Measurements from ENCODE around the gene CACNA2D2. TPM values are rescaled to one million over a fixed set of nuclear protein-coding genes. Genes with fewer than 3 reads are reported as not detected.

Gene CACNA2D2
- total and polyA plus RNA-seq, 5 donors from 2014 or later = 0.24 to 1.2 (median 0.29) TPM

DNA sequence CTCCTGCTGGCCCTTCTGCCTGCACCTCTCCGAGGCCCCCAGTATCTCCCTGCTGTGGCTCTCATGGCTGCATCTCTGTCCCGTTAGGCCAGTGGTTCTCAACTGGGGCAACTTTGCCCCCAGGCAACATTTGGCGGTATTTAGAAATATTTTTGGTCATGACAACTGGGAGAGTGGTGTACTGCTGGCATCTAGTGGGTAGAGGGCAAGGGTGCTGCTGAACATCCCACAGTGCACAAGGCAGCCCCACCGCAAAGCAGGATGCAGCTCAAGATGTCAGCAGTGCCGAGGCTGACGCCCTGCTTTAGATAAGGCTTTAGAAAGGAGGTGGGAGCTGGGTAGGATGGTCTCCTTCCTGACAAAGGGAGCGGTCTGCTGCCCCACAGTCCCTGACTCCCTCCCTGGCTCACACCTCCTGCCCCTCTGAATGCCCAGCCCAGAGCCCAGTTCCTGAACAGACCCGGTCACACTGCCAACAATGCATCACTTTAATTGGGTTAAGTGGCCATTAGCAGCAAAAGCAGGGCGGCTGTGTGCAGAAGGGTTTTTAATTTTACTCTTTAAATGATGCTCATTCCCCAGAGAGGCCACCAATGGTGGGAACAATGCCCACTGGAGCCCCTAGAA lies 75.3 kb downstream of the CACNA2D2 start:
- H3K27me3 ChIP-seq (ENCODE audit: control insufficient read depth, insufficient read depth, low read length) = no peaks in the 10 kb centered on the region
- Mint-ChIP-seq H3K4me3 (no peak overlapping the region), H3K27me3 (no peaks in the 10 kb centered on the region), H3K9me3 (no peaks in the 10 kb centered on the region), H3K27ac (no peak overlapping the region), H3K36me3 (no peaks in the 10 kb centered on the region), H3K4me1 (no peaks in the 10 kb centered on the region)
- H3K9me3 ChIP-seq (ENCODE audit: control insufficient read depth in 2 of 2, low read length in 2 of 2) = no peaks in the 10 kb centered on the region
- no peak overlapping the region for H3K4me3 ChIP-seq (ENCODE audit: low read depth, low read length)
- H3K4me1 ChIP-seq (ENCODE audit: control insufficient read depth, insufficient read depth, low read length, poor library complexity, severe bottlenecking) = no peaks in the 10 kb centered on the region
- no peaks in the 10 kb centered on the region for H3K36me3 ChIP-seq (ENCODE audit: control insufficient read depth, insufficient read depth, low read length)
- ATAC-seq (ENCODE audit: low read depth in 2 of 2) (peak in 1 of 2 donors; percentile 28), DNase-seq (no peak)
- no peak overlapping the region for H3K27ac ChIP-seq (ENCODE audit: insufficient read depth, low read length, poor library complexity, severe bottlenecking)

DNA sequence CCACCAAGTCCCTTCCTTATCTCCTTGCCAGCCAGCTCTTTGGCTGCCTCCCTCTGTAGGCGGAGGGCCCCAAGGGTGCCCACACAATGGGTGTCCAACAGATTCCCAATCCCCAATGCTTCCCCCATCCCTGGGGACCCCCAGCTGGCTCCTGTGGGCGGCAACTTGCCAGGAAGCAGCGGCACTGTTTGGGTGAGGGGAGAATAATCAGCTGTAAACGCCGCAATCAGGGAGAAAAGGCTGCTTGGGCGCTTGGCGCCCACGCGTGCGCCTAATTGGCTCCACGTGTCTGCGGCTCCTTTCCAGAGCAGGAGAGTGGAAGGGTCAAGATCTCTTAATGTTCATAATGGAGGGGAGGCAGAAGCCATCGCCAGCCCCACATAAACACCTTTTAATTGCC lies 76.2 kb downstream of the CACNA2D2 start:
- H3K4me3 Mint-ChIP-seq = no peak overlapping the region
- Histone ChIP-seq H3K36me3 (ENCODE audit: control insufficient read depth, insufficient read depth, low read length) (no peaks in the 10 kb centered on the region), H3K4me3 (ENCODE audit: low read depth, low read length) (no peak overlapping the region), H3K9me3 (ENCODE audit: control insufficient read depth in 2 of 2, low read length in 2 of 2) (no peaks in the 10 kb centered on the region), H3K27ac (ENCODE audit: insufficient read depth, low read length, poor library complexity, severe bottlenecking) (no peak overlapping the region), H3K27me3 (ENCODE audit: control insufficient read depth, insufficient read depth, low read length) (no peaks in the 10 kb centered on the region), H3K4me1 (ENCODE audit: control insufficient read depth, insufficient read depth, low read length, poor library complexity, severe bottlenecking) (no peaks in the 10 kb centered on the region)
- H3K27me3 Mint-ChIP-seq = no peaks in the 10 kb centered on the region
- peaks cover 0 to 2% (median 0%) of the 10 kb centered on the region in 4 donors for H3K4me1 Mint-ChIP-seq
- no peaks in the 10 kb centered on the region for H3K36me3 Mint-ChIP-seq
- no peak for DNase-seq
- no peak for ATAC-seq (ENCODE audit: low read depth in 2 of 2)
- no peaks in the 10 kb centered on the region for H3K9me3 Mint-ChIP-seq
- no peak overlapping the region for H3K27ac Mint-ChIP-seq

DNA sequence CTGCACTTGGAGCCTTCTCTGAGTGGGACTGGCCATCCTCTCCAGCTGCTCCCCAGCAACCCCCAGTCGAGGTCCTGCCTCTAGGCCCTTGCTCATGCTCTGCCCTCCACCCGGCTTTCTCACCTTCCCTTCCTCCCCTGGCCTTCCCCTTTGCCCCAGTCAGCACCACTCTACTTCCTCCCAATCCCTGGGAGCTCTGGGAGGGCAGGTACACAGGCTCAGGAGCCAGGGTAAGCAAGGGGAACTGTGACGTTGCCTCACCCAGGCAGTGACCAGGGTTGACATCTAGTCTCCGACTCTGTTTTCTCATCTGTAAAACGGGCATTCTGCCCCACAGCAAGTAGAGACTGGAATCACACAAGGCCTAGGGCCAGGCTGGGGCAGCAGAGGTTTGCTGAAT lies 77.5 kb downstream of the CACNA2D2 start:
- Mint-ChIP-seq H3K9me3 (no peaks in the 10 kb centered on the region), H3K36me3 (no peaks in the 10 kb centered on the region), H3K4me1 (peaks cover 0 to 2% (median 0%) of the 10 kb centered on the region in 4 donors), H3K27ac (no peak overlapping the region), H3K27me3 (no peaks in the 10 kb centered on the region), H3K4me3 (no peak overlapping the region)
- ATAC-seq (ENCODE audit: low read depth in 2 of 2) (no peak), DNase-seq (no peak)
- H3K4me1 ChIP-seq (ENCODE audit: control insufficient read depth, insufficient read depth, low read length, poor library complexity, severe bottlenecking) = no peaks in the 10 kb centered on the region
- H3K36me3 ChIP-seq (ENCODE audit: control insufficient read depth, insufficient read depth, low read length) = no peaks in the 10 kb centered on the region
- no peaks in the 10 kb centered on the region for H3K9me3 ChIP-seq (ENCODE audit: control insufficient read depth in 2 of 2, low read length in 2 of 2)
- H3K27me3 ChIP-seq (ENCODE audit: control insufficient read depth, insufficient read depth, low read length) = no peaks in the 10 kb centered on the region
- H3K27ac ChIP-seq (ENCODE audit: insufficient read depth, low read length, poor library complexity, severe bottlenecking) = no peak overlapping the region
- no peak overlapping the region for H3K4me3 ChIP-seq (ENCODE audit: low read depth, low read length)

DNA sequence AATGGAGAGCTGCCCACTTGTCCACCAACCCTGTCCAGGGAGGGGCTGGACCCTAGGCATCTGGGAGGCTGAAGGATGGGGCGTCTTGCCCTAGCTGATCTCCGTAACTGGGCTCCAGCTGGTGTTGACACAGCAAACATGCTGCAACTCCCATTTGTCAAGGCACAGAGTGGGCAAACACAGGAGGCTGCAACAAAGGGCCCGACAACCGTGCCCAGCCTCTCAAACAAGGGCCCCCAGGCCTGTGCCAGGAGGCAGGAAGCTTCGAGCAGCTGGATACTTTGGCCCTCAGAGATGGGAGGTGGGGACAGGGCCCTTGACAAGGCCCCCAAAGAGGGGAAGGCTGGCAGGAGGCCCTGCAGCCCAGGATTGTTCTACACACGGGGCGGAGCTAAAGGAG lies 79.9 kb downstream of the CACNA2D2 start:
- no peaks in the 10 kb centered on the region for H3K27me3 ChIP-seq (ENCODE audit: control insufficient read depth, insufficient read depth, low read length)
- H3K4me1 ChIP-seq (ENCODE audit: control insufficient read depth, insufficient read depth, low read length, poor library complexity, severe bottlenecking) = no peaks in the 10 kb centered on the region
- DNase-seq (no peak), ATAC-seq (ENCODE audit: low read depth in 2 of 2) (no peak)
- H3K4me3 ChIP-seq (ENCODE audit: low read depth, low read length) = no peak overlapping the region
- H3K36me3 Mint-ChIP-seq = no peaks in the 10 kb centered on the region
- no peaks in the 10 kb centered on the region for H3K36me3 ChIP-seq (ENCODE audit: control insufficient read depth, insufficient read depth, low read length)
- H3K4me3 Mint-ChIP-seq = no peak overlapping the region
- H3K27me3 Mint-ChIP-seq = no peaks in the 10 kb centered on the region
- no peaks in the 10 kb centered on the region for H3K9me3 Mint-ChIP-seq
- H3K27ac ChIP-seq (ENCODE audit: insufficient read depth, low read length, poor library complexity, severe bottlenecking) = no peak overlapping the region
- H3K9me3 ChIP-seq (ENCODE audit: control insufficient read depth in 2 of 2, low read length in 2 of 2) = no peaks in the 10 kb centered on the region
- peaks cover 0 to 2% (median 0%) of the 10 kb centered on the region in 4 donors for H3K4me1 Mint-ChIP-seq
- H3K27ac Mint-ChIP-seq = no peak overlapping the region

DNA sequence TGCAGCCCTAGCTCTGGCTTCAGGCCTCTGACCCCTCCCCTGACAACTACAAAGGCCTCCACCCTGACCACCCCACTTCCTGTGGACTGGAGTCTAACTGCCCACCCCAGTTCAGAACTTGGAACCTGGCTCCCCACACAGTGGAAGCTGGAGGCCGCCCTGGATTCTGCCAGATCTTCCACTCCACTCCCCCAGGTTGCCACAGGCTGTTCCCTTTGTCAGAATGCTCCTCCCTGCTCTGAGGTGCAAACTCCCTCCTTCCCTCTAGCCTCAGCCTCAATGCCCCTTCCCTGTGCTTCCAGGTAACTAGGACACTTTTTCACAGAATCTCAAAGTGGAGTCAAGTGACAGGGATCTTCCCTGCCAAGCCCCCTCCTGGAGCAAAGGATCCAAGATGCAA lies 81.3 kb downstream of the CACNA2D2 start:
- Mint-ChIP-seq H3K4me3 (no peak overlapping the region), H3K4me1 (peaks cover 0 to 2% (median 0%) of the 10 kb centered on the region in 4 donors), H3K27ac (no peak overlapping the region), H3K9me3 (no peaks in the 10 kb centered on the region), H3K36me3 (no peaks in the 10 kb centered on the region), H3K27me3 (no peaks in the 10 kb centered on the region)
- Histone ChIP-seq H3K4me3 (ENCODE audit: low read depth, low read length) (no peak overlapping the region), H3K4me1 (ENCODE audit: control insufficient read depth, insufficient read depth, low read length, poor library complexity, severe bottlenecking) (no peaks in the 10 kb centered on the region), H3K9me3 (ENCODE audit: control insufficient read depth in 2 of 2, low read length in 2 of 2) (no peaks in the 10 kb centered on the region), H3K36me3 (ENCODE audit: control insufficient read depth, insufficient read depth, low read length) (no peaks in the 10 kb centered on the region), H3K27ac (ENCODE audit: insufficient read depth, low read length, poor library complexity, severe bottlenecking) (no peak overlapping the region), H3K27me3 (ENCODE audit: control insufficient read depth, insufficient read depth, low read length) (no peaks in the 10 kb centered on the region)
- ATAC-seq (ENCODE audit: low read depth in 2 of 2) (no peak), DNase-seq (no peak)

DNA sequence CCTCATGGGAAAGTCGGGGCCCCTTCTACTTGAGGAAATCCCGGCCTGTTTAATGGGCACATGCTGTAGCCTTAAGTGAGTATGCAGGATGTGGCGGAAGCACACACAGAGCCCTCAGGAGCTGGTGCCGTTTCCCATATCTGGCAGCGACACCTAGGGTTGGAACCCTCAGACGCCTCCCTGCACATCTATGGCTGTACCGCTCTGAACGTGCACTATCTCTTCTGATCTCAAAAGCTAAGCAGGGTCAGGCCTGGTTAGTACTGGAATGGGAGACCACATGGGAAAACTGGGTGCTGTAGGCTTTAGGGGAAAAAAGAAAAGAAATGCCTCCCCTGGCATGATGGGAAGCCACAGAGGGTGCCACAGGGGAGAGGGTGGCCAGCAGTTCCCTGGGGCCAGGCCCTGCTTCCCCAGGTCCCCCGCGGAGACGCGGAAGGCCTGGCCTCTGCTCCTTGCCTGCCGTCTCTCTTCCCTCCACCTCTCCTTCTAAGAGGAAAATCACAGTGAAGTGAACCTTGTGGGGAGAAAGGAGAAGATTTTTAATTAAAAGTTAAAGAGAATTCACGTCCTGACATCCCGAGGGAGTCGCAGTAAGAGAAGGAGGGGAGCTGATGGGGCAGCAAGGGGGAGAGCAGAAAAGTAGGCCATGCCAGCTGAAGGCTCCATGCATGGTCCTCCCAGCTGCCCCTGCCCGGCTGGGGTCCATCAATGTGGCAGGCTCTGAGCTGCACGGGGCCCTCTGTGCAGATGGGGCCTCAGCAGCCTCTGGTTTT lies 83.7 kb downstream of the CACNA2D2 start:
- H3K4me3 Mint-ChIP-seq = no peak overlapping the region
- H3K4me1 Mint-ChIP-seq = peaks cover 0 to 3% (median 0%) of the 10 kb centered on the region in 4 donors
- H3K36me3 Mint-ChIP-seq = no peaks in the 10 kb centered on the region
- no peak overlapping the region for H3K27ac Mint-ChIP-seq
- H3K36me3 ChIP-seq (ENCODE audit: control insufficient read depth, insufficient read depth, low read length) = no peaks in the 10 kb centered on the region
- H3K27ac ChIP-seq (ENCODE audit: insufficient read depth, low read length, poor library complexity, severe bottlenecking) = no peak overlapping the region
- no peaks in the 10 kb centered on the region for H3K9me3 ChIP-seq (ENCODE audit: control insufficient read depth in 2 of 2, low read length in 2 of 2)
- H3K27me3 ChIP-seq (ENCODE audit: control insufficient read depth, insufficient read depth, low read length) = no peaks in the 10 kb centered on the region
- no peaks in the 10 kb centered on the region for H3K4me1 ChIP-seq (ENCODE audit: control insufficient read depth, insufficient read depth, low read length, poor library complexity, severe bottlenecking)
- ATAC-seq (ENCODE audit: low read depth in 2 of 2) = no peak
- no peaks in the 10 kb centered on the region for H3K27me3 Mint-ChIP-seq
- no peaks in the 10 kb centered on the region for H3K9me3 Mint-ChIP-seq
- DNase-seq = no peak
- H3K4me3 ChIP-seq (ENCODE audit: low read depth, low read length) = no peak overlapping the region

DNA sequence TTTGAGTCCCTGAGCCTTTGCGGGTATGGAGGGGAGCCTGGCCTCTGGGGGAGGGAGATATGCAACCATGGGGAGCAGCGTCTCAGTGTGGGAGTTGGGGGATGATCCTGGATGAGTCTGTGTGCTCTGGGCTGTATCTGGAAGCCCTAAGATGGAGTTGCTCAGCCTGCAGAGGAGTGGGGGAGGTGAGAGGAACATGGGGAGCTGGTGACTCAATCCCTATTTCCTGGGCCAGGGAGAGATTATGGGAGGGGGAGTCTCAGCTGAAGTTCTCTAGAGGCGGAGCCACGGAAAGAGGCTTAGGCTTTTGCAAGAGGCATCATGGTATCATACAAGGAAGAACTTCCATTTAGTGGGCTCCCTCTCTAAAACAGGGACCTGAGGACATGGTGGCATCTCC lies 84.6 kb downstream of the CACNA2D2 start:
- H3K27ac ChIP-seq (ENCODE audit: insufficient read depth, low read length, poor library complexity, severe bottlenecking) = no peak overlapping the region
- no peaks in the 10 kb centered on the region for H3K9me3 Mint-ChIP-seq
- no peaks in the 10 kb centered on the region for H3K4me1 ChIP-seq (ENCODE audit: control insufficient read depth, insufficient read depth, low read length, poor library complexity, severe bottlenecking)
- H3K4me3 Mint-ChIP-seq = no peak overlapping the region
- peaks cover 0 to 3% (median 0%) of the 10 kb centered on the region in 4 donors for H3K4me1 Mint-ChIP-seq
- DNase-seq (no peak), ATAC-seq (ENCODE audit: low read depth in 2 of 2) (no peak)
- no peaks in the 10 kb centered on the region for H3K36me3 Mint-ChIP-seq
- H3K9me3 ChIP-seq (ENCODE audit: control insufficient read depth in 2 of 2, low read length in 2 of 2) = no peaks in the 10 kb centered on the region
- H3K27me3 Mint-ChIP-seq = no peaks in the 10 kb centered on the region
- no peaks in the 10 kb centered on the region for H3K36me3 ChIP-seq (ENCODE audit: control insufficient read depth, insufficient read depth, low read length)
- H3K4me3 ChIP-seq (ENCODE audit: low read depth, low read length) = no peak overlapping the region
- H3K27ac Mint-ChIP-seq = no peak overlapping the region
- no peaks in the 10 kb centered on the region for H3K27me3 ChIP-seq (ENCODE audit: control insufficient read depth, insufficient read depth, low read length)

DNA sequence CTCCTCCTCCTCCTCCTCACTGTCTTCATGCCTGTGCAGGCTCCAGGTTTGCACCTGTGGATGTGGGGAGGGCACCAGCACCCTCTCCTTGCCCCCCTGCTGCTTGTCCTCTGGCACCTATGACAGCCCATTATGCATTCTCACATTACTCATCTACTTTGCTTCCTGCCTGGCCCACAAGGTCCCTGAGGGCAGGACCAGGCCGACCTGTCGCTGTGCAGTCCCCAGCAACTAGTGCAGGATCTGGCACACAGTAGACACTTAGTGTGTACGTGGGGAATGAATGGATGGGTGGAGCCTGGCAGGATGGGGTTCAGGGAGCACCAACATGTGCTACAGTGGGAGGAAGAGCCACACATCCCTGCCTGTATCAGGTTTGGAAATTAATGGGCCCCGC lies 85.8 kb downstream of the CACNA2D2 start:
- Histone ChIP-seq H3K36me3 (ENCODE audit: control insufficient read depth, insufficient read depth, low read length) (no peaks in the 10 kb centered on the region), H3K27ac (ENCODE audit: insufficient read depth, low read length, poor library complexity, severe bottlenecking) (no peak overlapping the region), H3K9me3 (ENCODE audit: control insufficient read depth in 2 of 2, low read length in 2 of 2) (no peaks in the 10 kb centered on the region), H3K27me3 (ENCODE audit: control insufficient read depth, insufficient read depth, low read length) (no peaks in the 10 kb centered on the region), H3K4me3 (ENCODE audit: low read depth, low read length) (no peak overlapping the region), H3K4me1 (ENCODE audit: control insufficient read depth, insufficient read depth, low read length, poor library complexity, severe bottlenecking) (no peaks in the 10 kb centered on the region)
- H3K4me1 Mint-ChIP-seq = peaks cover 0 to 2% (median 0%) of the 10 kb centered on the region in 4 donors
- no peak for ATAC-seq (ENCODE audit: low read depth in 2 of 2)
- H3K36me3 Mint-ChIP-seq = no peaks in the 10 kb centered on the region
- DNase-seq = no peak
- no peaks in the 10 kb centered on the region for H3K27me3 Mint-ChIP-seq
- H3K9me3 Mint-ChIP-seq = no peaks in the 10 kb centered on the region
- no peak overlapping the region for H3K27ac Mint-ChIP-seq
- no peak overlapping the region for H3K4me3 Mint-ChIP-seq
